Fibroblast of the aortic adventitia (primary cell): ENCODE data around the gene RASSF3. TPM values are rescaled to one million over a fixed set of nuclear protein-coding genes. Genes with fewer than 3 reads are reported as not detected.

Experiments
- DNase-seq: peaks from one replicate; pipeline ENCODE4 v3.0.0-alpha.2; 2010; ENCODE audit warnings: low read depth
- H3K4me3 ChIP-seq: 2 replicates; pipeline ENCODE4 v1.5.1; 2011; ENCODE audit warnings: low read depth, mild to moderate bottlenecking, control low read depth, low read length, moderate library complexity
- CTCF ChIP-seq: IDR thresholded peaks from 2 replicates; pipeline ENCODE4 v1.5.1; 2011; ENCODE audit warnings: mild to moderate bottlenecking, low read length, control low read depth, inconsistent platforms; ENCODE audit not compliant: insufficient read depth
- total RNA-seq: library from RNA; depleted of rRNA; stranded (reverse); fragments of >200 nt; gene quantifications from 2 replicates; pipeline ENCODE4 v1.2.3, GENCODE V29; 2012; ENCODE audit warnings: low replicate concordance

RASSF3 gene
- total RNA-seq, 1 donor: 13.6 TPM

GRCh38 chr12:64740646-64741045 is 130.4 kb downstream of the RASSF3 start:
- DNase-seq: peak; percentile 9
- TF ChIP-seq CTCF: no peak
- H3K4me3 ChIP-seq: no peak overlapping the region

GRCh38 chr12:64742416-64742815 is 132.1 kb downstream of the RASSF3 start:
- DNase-seq: no peak
- no peak for TF ChIP-seq CTCF
- H3K4me3 ChIP-seq: no peak overlapping the region

GRCh38 chr12:64743206-64743605 is 132.9 kb downstream of the RASSF3 start:
- DNase-seq: no peak
- H3K4me3 ChIP-seq: no peak overlapping the region
- no peak for TF ChIP-seq CTCF

- no peak overlapping the region for H3K4me3 ChIP-seq
- TF ChIP-seq CTCF: no peak
- DNase-seq: peak; percentile 41
Observed at GRCh38 chr12:64744422-64745258, 134.3 kb downstream of the RASSF3 start.

GRCh38 chr12:64745259-64745807 is 135.0 kb downstream of the RASSF3 start:
- no peak for TF ChIP-seq CTCF
- no peak overlapping the region for H3K4me3 ChIP-seq
- DNase-seq: no peak

- no peak for DNase-seq
- no peak for TF ChIP-seq CTCF
- H3K4me3 ChIP-seq: no peak overlapping the region
Observed at GRCh38 chr12:64745980-64746379, 135.7 kb downstream of the RASSF3 start.
